ENCODE measurements around the gene DCAF10. TPM values are rescaled to one million over a fixed set of nuclear protein-coding genes. Genes with fewer than 3 reads are reported as not detected.

The DCAF10 gene
- total RNA-seq, 1 donor from 2014 or later: 14.9 TPM

DNA sequence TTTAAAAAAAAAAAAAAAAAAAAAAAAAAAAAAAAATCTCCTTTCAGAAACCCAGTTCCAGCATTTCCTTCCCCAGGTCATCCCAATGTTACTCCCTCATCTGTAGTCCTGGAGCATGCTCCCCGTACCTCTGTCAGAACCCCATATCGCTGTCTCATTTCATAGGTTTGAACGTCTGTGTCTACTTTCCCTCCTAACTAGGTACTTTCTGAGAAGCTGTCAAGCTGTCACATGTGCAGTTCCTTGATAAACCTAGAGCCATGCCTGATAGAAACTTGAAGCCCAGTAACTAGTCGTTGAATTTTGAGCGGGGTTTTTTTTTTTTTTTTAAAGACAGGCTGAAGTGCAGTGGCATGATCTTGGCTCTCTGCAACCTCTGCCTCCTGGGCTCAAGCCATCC is 31.3 kb upstream of the DCAF10 start:
- Mint-ChIP-seq H3K27ac (ENCODE audit: unreplicated experiment) (no peak overlapping the region), H3K9me3 (ENCODE audit: unreplicated experiment) (no peaks in the 10 kb centered on the region), H3K4me1 (ENCODE audit: unreplicated experiment) (no peaks in the 10 kb centered on the region), H3K4me3 (ENCODE audit: unreplicated experiment) (no peak overlapping the region), H3K36me3 (ENCODE audit: low read depth, unreplicated experiment) (peaks cover 2% of the 10 kb centered on the region), H3K27me3 (ENCODE audit: unreplicated experiment) (no peaks in the 10 kb centered on the region)
- no peak for DNase-seq (ENCODE audit: low spot score)
- TF ChIP-seq, protein P1, sequence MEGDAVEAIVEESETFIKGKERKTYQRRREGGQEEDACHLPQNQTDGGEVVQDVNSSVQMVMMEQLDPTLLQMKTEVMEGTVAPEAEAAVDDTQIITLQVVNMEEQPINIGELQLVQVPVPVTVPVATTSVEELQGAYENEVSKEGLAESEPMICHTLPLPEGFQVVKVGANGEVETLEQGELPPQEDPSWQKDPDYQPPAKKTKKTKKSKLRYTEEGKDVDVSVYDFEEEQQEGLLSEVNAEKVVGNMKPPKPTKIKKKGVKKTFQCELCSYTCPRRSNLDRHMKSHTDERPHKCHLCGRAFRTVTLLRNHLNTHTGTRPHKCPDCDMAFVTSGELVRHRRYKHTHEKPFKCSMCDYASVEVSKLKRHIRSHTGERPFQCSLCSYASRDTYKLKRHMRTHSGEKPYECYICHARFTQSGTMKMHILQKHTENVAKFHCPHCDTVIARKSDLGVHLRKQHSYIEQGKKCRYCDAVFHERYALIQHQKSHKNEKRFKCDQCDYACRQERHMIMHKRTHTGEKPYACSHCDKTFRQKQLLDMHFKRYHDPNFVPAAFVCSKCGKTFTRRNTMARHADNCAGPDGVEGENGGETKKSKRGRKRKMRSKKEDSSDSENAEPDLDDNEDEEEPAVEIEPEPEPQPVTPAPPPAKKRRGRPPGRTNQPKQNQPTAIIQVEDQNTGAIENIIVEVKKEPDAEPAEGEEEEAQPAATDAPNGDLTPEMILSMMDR (IDR thresholded peaks at IDR 0.05; ENCODE audit: unreplicated experiment): no peak

DNA sequence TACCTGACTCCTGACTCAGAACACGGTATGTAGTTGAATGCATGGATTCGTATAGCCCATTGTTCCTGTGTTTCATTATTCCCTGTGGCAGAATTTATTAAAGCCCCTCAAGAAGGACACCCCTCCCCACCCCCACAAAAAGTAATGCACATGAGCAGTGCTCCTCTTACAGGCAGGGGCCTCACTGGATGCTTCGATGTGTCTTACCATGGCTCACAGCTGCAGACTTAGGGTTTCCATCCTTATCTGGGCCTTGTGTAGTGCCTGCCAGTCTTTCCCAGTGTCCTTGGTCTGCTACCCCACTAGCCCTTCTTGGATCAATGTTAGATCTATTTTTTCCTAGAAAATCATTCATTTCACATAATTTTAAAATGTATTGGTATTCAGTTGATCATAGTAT is 30.6 kb upstream of the DCAF10 start:
- no peaks in the 10 kb centered on the region for H3K27me3 Mint-ChIP-seq (ENCODE audit: unreplicated experiment)
- no peak overlapping the region for H3K4me3 Mint-ChIP-seq (ENCODE audit: unreplicated experiment)
- no peaks in the 10 kb centered on the region for H3K4me1 Mint-ChIP-seq (ENCODE audit: unreplicated experiment)
- no peak for DNase-seq (ENCODE audit: low spot score)
- H3K27ac Mint-ChIP-seq (ENCODE audit: unreplicated experiment): no peak overlapping the region
- TF ChIP-seq, protein P1 (IDR thresholded peaks at IDR 0.05; ENCODE audit: unreplicated experiment): no peak
- H3K9me3 Mint-ChIP-seq (ENCODE audit: unreplicated experiment): no peaks in the 10 kb centered on the region
- H3K36me3 Mint-ChIP-seq (ENCODE audit: low read depth, unreplicated experiment): peaks cover 2% of the 10 kb centered on the region

DNA sequence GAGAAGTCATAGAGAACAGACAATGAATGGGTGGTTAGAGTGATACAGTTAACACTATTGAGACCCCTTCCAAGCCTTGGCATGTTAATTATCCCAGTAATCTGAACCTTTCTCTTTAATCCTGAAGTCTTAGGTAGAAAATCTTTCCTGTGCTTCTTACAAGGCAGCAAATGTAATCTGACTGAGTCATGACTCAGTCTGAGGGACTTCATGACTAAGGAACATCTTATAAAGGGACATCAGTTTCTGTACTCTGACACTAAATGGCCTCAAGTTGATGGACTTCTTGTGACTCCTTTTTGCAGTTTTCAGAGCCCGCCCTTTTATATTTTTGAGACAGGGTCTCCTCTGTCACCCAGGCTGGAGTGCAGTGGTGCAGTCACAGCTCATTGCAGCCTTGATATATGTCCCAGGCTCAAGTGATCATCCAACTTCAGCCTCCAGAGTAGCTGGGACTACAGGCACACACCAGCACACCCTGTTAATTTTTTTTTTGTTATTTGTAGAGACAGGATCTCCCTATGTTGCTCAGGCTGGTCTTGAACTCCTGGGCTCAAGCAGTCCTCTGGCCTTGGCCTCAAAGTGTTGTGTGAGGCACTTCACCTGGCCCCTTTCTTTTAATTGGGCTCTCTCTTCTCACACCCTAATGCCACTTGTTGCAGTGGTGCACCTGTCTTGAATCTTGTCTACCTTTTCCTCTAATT is 25.2 kb upstream of the DCAF10 start:
- Mint-ChIP-seq H3K27me3 (ENCODE audit: unreplicated experiment) (no peaks in the 10 kb centered on the region), H3K4me1 (ENCODE audit: unreplicated experiment) (no peaks in the 10 kb centered on the region), H3K9me3 (ENCODE audit: unreplicated experiment) (no peaks in the 10 kb centered on the region), H3K27ac (ENCODE audit: unreplicated experiment) (no peak overlapping the region), H3K4me3 (ENCODE audit: unreplicated experiment) (no peak overlapping the region), H3K36me3 (ENCODE audit: low read depth, unreplicated experiment) (peaks cover 7% of the 10 kb centered on the region)
- TF ChIP-seq, protein P1 (IDR thresholded peaks at IDR 0.05; ENCODE audit: unreplicated experiment): no peak
- no peak for DNase-seq (ENCODE audit: low spot score)

DNA sequence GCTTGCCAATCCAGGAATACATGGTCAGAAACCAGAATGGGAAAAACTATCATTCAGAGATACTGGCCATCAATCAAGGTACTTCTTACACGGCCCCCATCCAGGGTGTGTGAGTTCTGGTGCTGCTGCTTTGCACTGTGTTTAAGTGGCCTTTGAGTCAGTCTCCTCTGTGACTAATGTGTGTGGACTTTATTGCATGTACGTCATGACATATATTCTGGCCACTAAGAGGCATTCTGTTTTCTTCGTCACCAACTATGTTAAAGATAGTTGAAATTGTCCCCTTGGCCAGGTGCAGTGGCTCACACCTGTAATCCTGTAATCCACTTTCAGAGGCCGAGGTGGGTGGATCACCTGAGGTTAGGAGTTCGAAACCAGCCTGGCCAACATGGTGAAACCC is 24.3 kb upstream of the DCAF10 start:
- Mint-ChIP-seq H3K27ac (ENCODE audit: unreplicated experiment) (no peak overlapping the region), H3K9me3 (ENCODE audit: unreplicated experiment) (no peaks in the 10 kb centered on the region), H3K4me1 (ENCODE audit: unreplicated experiment) (no peaks in the 10 kb centered on the region), H3K27me3 (ENCODE audit: unreplicated experiment) (no peaks in the 10 kb centered on the region), H3K4me3 (ENCODE audit: unreplicated experiment) (no peak overlapping the region), H3K36me3 (ENCODE audit: low read depth, unreplicated experiment) (peaks cover 11% of the 10 kb centered on the region)
- TF ChIP-seq, protein P1 (IDR thresholded peaks at IDR 0.05; ENCODE audit: unreplicated experiment): no peak
- no peak for DNase-seq (ENCODE audit: low spot score)

DNA sequence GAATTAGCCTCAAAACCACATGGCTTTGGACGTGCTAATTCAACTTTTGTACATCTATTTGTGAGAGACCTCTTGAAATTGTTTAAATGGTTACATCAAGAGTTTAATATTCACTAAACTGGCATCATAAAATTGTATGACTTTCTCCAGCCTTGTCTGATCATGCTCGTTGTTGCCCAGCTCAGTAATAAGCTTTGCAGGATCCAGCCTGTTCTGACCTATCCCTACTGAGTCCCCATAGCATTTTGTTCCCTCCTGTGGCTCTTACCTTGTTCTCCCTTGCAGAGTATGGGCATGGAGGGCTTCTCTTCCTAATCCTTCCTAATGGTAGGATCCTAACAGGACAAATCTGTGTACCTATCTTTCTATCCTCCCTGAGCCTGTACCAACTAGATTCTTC is 22.1 kb upstream of the DCAF10 start:
- H3K27ac Mint-ChIP-seq (ENCODE audit: unreplicated experiment): no peak overlapping the region
- peaks cover 18% of the 10 kb centered on the region for H3K36me3 Mint-ChIP-seq (ENCODE audit: low read depth, unreplicated experiment)
- no peaks in the 10 kb centered on the region for H3K9me3 Mint-ChIP-seq (ENCODE audit: unreplicated experiment)
- DNase-seq (ENCODE audit: low spot score): no peak
- H3K4me3 Mint-ChIP-seq (ENCODE audit: unreplicated experiment): no peak overlapping the region
- H3K27me3 Mint-ChIP-seq (ENCODE audit: unreplicated experiment): no peaks in the 10 kb centered on the region
- peaks cover 8% of the 10 kb centered on the region for H3K4me1 Mint-ChIP-seq (ENCODE audit: unreplicated experiment)
- TF ChIP-seq, protein P1 (IDR thresholded peaks at IDR 0.05; ENCODE audit: unreplicated experiment): no peak

All from endothelial cell (in vitro differentiated cells).